ENCODE results near the gene DDR1. TPM values are rescaled to one million over a fixed set of nuclear protein-coding genes. Genes with fewer than 3 reads are reported as not detected.

Gene DDR1
- total RNA-seq: 4.8 and 5.7 TPM in 2 replicates

GRCh38 chr6:30883685-30884520, at the start of gene DDR1:
Gene DDR1, plus strand, starts transcription at chr6:30884519. Its CDS starts 4,211 bp downstream, at chr6:30888730.

GRCh38 chr6:30907758-30908591, 23.7 kb downstream of the DDR1 start, which contains the start of gene GTF2H4:
Gene GTF2H4, plus strand, starts transcription at chr6:30908207.

GRCh38 chr6:30914076-30914853, 29.9 kb downstream of the DDR1 start, which contains the start of gene VARS2:
Gene VARS2, plus strand, starts transcription at chr6:30914238. Its CDS starts 599 bp downstream, at chr6:30914837.

DNA sequence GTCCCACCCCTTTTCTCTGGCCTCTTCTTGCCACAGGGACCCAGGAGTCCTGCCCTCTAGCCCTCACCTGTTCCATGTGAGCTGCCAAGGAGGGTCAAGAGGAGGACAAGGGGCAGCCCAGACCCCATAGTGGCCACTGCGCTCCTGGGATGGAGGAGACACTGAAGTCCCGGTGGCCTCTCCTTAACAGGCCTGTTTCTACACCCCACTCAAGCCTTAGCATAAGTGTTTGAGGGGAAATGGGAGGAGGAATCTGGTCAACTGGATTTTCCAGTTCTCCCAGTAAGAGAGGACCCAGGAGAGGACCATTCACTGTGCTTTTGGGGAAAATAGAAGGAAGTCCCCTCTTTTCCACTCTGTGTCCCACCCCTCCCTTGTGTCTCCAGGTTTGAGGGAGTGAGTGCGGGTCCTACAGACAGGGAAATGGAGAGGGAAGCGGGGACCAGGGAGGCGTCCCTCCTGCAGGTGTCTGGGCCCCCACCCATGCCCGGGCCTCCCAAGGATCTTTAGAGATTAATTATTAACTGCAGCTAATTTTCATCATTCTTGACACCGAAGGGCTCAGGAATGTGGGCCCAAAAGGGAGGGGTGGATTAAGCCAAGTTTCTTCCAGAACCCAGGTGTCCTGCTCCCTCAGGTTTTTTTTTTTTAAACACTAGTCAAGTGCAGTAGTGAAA, 47.8 kb downstream of the DDR1 start, which contains the start of gene SFTA2:
SFTA2 (minus strand) TSS at position 202 of the 677 bp plus-strand sequence; CDS start at position 128, 74 bp downstream.

DNA sequence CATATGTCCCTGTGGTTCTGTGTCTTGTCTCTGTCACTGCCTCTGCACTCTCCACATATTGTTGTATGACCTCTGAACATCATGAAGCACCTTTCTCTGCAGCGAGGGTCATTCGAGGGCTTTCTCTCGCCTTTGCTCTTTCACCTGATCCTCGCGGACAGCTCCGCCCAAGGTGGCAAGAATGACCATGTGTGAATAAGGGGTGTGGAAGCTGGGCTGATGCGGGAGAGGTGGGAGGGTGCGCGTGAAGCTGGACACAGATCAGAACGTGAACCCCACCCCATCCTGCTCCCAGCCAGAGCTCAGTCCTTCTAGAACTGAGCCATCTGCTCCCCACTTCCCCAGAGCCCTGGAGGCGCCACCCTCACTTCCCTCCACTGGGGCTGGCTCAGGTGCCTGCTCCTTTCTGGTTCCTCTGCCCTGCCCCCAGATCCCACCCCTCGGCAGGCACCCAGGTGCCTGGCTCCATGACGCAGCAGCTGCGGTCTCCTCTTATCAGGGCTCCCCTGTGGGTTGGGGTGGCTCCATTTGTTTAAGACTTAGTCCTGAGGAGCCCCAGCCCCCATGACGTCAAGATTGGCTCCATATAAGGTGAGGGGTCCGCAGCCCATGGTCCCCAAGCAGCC, 56.2 kb downstream of the DDR1 start, which contains the start of gene MUCL3:
MUCL3 (plus strand) TSS at position 613 of the 626 bp plus-strand sequence. CDS start 27 bp downstream, outside the sequence.

Other genes starting within 250 kb of the DDR1 start
- 2.2 and 3.6 TPM in 2 replicates for gene C6orf136, start 237.4 kb upstream of the DDR1 start, total RNA-seq
- gene DHX16, start 211.5 kb upstream of the DDR1 start, total RNA-seq: 29.4 and 32.2 TPM in 2 replicates
- gene PPP1R18, start 197.9 kb upstream of the DDR1 start, total RNA-seq: 21.8 and 34.0 TPM in 2 replicates
- gene NRM, start 193.5 kb upstream of the DDR1 start, total RNA-seq: 0.86 and 0.98 TPM in 2 replicates
- gene MDC1, start 167.2 kb upstream of the DDR1 start, total RNA-seq: 4.8 and 5.3 TPM in 2 replicates
- 208 and 236 TPM in 2 replicates for gene TUBB, start 164.2 kb upstream of the DDR1 start, total RNA-seq
- 71.3 and 91.2 TPM in 2 replicates for gene FLOT1, start 141.8 kb upstream of the DDR1 start, total RNA-seq
- gene IER3, start 140.0 kb upstream of the DDR1 start, total RNA-seq: 39.7 and 82.2 TPM in 2 replicates
- 10.4 and 12.7 TPM in 2 replicates for gene GTF2H4, start 23.7 kb downstream of the DDR1 start, total RNA-seq
- 9.6 and 11.0 TPM in 2 replicates for gene VARS2, start 29.7 kb downstream of the DDR1 start, total RNA-seq
- gene SFTA2, start 47.7 kb downstream of the DDR1 start, total RNA-seq: not detected in 2 replicates
- gene MUCL3, start 56.5 kb downstream of the DDR1 start, total RNA-seq: not detected in 2 replicates
- not detected in 2 replicates for gene MUC21, start 99.2 kb downstream of the DDR1 start, total RNA-seq
- gene MUC22, start 126.0 kb downstream of the DDR1 start, total RNA-seq: not detected in 2 replicates
- gene C6orf15, start 228.1 kb downstream of the DDR1 start, total RNA-seq: not detected in 2 replicates
- gene PSORS1C1, start 230.3 kb downstream of the DDR1 start, total RNA-seq: 3.7 and 4.0 TPM in 2 replicates
- gene CDSN, start 235.9 kb downstream of the DDR1 start, total RNA-seq: under 0.01 TPM in 1 of 2 replicates, not detected in the other

Data from dermis lymphatic vessel endothelial cell (primary cell).